ENCODE data around the gene TBL2. TPM values are rescaled to one million over a fixed set of nuclear protein-coding genes. Genes with fewer than 3 reads are reported as not detected.

Gene TBL2
- total RNA-seq, 1 donor from 2014 or later, result 23.8 TPM

DNA sequence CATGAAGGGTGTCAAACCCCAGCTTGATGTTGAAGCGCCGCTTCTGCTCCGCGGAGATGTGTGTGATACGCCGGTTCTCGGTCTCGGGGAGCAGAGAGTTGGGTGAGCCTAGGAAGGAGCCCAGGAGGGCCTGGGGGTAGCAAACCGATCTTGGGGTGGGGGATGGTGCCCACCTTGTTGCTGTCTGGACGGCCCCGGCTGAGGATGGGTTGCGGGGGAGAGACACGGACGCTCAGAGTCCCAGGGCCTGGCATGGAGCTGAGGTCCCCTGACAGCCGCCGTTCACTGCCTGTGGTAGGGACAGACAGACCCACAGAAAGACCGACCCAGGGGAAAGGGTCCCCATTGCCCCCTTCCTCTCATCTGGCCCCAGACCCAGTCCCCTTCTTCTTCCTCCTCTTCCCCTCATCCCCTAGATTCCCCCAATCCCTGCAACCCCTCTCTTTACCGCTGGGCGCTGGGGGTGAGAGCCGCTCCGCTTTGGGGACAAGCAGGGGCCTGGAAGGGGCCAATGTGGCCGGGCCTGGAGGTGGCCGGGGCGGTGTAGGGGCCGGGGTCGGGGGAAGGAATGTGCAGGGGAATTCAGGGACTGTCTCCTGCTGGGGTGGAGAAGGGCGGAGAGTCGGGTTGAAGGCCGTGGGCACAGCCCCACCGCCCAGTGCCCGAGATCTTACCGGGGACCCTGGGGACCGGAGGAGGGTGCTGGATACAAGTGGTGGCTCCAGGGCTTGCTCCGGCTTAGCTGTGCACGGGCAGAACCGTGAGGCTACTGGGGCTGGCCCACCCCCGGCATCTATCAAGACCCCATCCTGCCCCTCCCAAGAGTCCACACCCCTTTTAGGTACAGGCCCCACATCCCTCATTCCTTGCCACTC, 18.0 kb upstream of the TBL2 start:
- Mint-ChIP-seq H3K27ac (ENCODE audit: unreplicated experiment) (no peak overlapping the region), H3K27me3 (ENCODE audit: unreplicated experiment) (peaks cover 13% of the 10 kb centered on the region), H3K9me3 (ENCODE audit: unreplicated experiment) (peaks cover 6% of the 10 kb centered on the region), H3K36me3 (ENCODE audit: unreplicated experiment) (peaks cover 7% of the 10 kb centered on the region), H3K4me1 (ENCODE audit: low read depth, unreplicated experiment) (peaks cover 7% of the 10 kb centered on the region), H3K4me3 (ENCODE audit: unreplicated experiment) (no peak overlapping the region)
- TF ChIP-seq, protein P1, sequence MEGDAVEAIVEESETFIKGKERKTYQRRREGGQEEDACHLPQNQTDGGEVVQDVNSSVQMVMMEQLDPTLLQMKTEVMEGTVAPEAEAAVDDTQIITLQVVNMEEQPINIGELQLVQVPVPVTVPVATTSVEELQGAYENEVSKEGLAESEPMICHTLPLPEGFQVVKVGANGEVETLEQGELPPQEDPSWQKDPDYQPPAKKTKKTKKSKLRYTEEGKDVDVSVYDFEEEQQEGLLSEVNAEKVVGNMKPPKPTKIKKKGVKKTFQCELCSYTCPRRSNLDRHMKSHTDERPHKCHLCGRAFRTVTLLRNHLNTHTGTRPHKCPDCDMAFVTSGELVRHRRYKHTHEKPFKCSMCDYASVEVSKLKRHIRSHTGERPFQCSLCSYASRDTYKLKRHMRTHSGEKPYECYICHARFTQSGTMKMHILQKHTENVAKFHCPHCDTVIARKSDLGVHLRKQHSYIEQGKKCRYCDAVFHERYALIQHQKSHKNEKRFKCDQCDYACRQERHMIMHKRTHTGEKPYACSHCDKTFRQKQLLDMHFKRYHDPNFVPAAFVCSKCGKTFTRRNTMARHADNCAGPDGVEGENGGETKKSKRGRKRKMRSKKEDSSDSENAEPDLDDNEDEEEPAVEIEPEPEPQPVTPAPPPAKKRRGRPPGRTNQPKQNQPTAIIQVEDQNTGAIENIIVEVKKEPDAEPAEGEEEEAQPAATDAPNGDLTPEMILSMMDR (IDR thresholded peaks at IDR 0.05; ENCODE audit: partially characterized antibody, unreplicated experiment), result no peak
- DNase-seq, result no peak

DNA sequence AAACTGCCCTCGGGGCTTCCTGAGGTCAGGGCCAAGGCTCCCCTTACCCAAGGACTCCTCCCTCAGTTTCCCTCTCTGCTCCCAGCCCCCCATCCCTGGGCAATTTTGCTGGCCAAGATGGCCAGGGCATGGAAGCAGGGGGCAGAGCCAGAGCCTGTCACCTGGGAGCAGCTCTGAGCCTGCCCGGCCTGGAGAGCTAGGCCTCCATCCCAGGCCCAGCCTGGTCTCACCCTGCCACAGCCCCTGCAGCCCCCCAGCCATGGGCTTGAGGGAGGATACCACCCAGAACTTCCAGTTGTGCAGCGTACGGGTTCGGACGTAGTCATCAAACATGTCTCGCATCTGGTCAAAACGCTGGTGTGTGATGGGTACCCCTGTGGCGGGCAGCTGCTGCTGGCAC, 17.0 kb upstream of the TBL2 start:
- H3K27ac Mint-ChIP-seq (ENCODE audit: unreplicated experiment), result no peak overlapping the region
- H3K27me3 Mint-ChIP-seq (ENCODE audit: unreplicated experiment), result peaks cover 10% of the 10 kb centered on the region
- TF ChIP-seq, protein P1 (IDR thresholded peaks at IDR 0.05; ENCODE audit: partially characterized antibody, unreplicated experiment), result no peak
- H3K4me1 Mint-ChIP-seq (ENCODE audit: low read depth, unreplicated experiment), result peaks cover 7% of the 10 kb centered on the region
- no peak for DNase-seq
- no peak overlapping the region for H3K4me3 Mint-ChIP-seq (ENCODE audit: unreplicated experiment)
- peaks cover 7% of the 10 kb centered on the region for H3K36me3 Mint-ChIP-seq (ENCODE audit: unreplicated experiment)
- peaks cover 9% of the 10 kb centered on the region for H3K9me3 Mint-ChIP-seq (ENCODE audit: unreplicated experiment)

DNA sequence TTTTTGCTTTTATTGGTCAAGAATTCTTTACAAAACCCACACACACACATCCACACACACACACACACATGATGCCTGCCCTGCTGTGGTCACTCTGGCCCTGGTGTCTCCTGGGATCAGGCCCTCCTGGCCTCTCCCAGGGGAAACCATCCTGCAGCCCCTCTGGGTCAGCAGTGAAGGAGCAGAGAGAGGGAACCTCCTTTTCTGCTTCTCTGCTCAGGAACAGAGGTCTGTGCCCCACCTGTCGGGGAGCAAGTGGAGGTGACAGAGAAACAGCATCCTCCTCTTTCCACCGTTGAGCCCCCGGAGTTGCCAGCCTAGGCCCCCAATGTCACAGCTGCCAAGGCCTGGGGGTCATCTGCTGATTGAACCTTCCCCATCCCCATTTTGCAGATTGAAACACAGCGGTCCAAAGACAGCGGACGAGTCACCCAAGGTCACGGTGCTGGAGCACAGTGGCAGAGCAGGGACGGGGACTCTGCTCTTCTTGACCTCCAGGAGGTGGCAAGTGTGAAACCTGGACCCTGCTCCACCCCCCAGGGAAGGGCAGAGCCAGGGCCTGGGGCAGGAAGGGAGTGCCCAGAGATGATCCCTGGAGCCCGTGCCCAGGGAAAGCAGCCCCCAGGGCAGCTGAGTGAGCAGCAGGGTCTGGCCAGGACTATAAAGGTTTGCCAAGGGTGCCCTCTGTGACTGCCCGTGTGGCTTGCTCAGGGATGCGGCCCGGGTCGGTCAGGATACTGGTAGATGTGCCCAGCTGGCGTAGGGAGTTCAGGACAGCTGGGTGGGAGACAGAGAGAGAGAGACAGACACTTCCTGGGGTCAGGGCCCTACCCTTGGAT, 15.0 kb upstream of the TBL2 start:
- H3K27ac Mint-ChIP-seq (ENCODE audit: unreplicated experiment), result no peak overlapping the region
- DNase-seq, result no peak
- peaks cover 10% of the 10 kb centered on the region for H3K27me3 Mint-ChIP-seq (ENCODE audit: unreplicated experiment)
- H3K4me3 Mint-ChIP-seq (ENCODE audit: unreplicated experiment), result no peak overlapping the region
- TF ChIP-seq, protein P1 (IDR thresholded peaks at IDR 0.05; ENCODE audit: partially characterized antibody, unreplicated experiment), result no peak
- peaks cover 9% of the 10 kb centered on the region for H3K9me3 Mint-ChIP-seq (ENCODE audit: unreplicated experiment)
- peaks cover 7% of the 10 kb centered on the region for H3K36me3 Mint-ChIP-seq (ENCODE audit: unreplicated experiment)
- H3K4me1 Mint-ChIP-seq (ENCODE audit: low read depth, unreplicated experiment), result peaks cover 4% of the 10 kb centered on the region

DNA sequence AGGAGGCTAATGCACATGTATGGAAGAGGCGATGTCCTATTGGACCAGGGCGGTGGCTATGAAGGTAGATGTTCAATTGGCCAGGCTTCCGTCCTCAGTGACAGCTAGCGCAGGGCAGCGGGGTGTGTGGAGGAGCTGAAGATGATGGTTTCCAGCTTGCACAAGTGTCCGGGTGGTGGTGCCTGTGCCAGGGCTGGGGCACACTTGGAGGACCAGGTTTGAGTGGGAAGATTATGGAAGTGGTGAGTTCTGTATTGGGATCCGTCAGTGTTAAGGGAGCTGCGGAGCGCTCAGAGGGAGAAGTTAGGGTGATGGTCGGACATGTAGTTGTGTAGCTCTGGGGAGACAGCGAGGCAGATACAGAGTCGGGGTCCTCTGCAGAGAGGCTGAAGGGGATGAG, 8.5 kb upstream of the TBL2 start:
- DNase-seq, result no peak
- Mint-ChIP-seq H3K4me1 (ENCODE audit: low read depth, unreplicated experiment) (no peaks in the 10 kb centered on the region), H3K27ac (ENCODE audit: unreplicated experiment) (no peak overlapping the region), H3K4me3 (ENCODE audit: unreplicated experiment) (no peak overlapping the region), H3K9me3 (ENCODE audit: unreplicated experiment) (peaks cover 7% of the 10 kb centered on the region), H3K36me3 (ENCODE audit: unreplicated experiment) (no peaks in the 10 kb centered on the region), H3K27me3 (ENCODE audit: unreplicated experiment) (peaks cover 9% of the 10 kb centered on the region)
- TF ChIP-seq, protein P1 (IDR thresholded peaks at IDR 0.05; ENCODE audit: partially characterized antibody, unreplicated experiment), result no peak
